Lower leg skin (tissue), 3 donors: ENCODE measurements around the gene CACNA1D.

Experiments
- POLR2A ChIP-seq, 2 donors: fragments of 450-650 bp; IDR thresholded peaks; one replicate each; pipeline ENCODE4 v1.6.1; 2016 to 2017; ENCODE audit warnings: antibody characterized with exemption in 2 of 2, mild to moderate bottlenecking in 1 of 2, moderate library complexity in 1 of 2
- TF ChIP-seq, protein P1 (sequence below), 3 donors: fragments of 450-650 bp; IDR thresholded peaks; one replicate each; pipeline ENCODE4 v1.5.1; 2016; ENCODE audit warnings: antibody characterized with exemption in 3 of 3, mild to moderate bottlenecking in 3 of 3, moderate library complexity in 2 of 3

GRCh38 chr3:53672981-53673380 lies 178.6 kb downstream of the CACNA1D start:
- TF ChIP-seq, protein P1, sequence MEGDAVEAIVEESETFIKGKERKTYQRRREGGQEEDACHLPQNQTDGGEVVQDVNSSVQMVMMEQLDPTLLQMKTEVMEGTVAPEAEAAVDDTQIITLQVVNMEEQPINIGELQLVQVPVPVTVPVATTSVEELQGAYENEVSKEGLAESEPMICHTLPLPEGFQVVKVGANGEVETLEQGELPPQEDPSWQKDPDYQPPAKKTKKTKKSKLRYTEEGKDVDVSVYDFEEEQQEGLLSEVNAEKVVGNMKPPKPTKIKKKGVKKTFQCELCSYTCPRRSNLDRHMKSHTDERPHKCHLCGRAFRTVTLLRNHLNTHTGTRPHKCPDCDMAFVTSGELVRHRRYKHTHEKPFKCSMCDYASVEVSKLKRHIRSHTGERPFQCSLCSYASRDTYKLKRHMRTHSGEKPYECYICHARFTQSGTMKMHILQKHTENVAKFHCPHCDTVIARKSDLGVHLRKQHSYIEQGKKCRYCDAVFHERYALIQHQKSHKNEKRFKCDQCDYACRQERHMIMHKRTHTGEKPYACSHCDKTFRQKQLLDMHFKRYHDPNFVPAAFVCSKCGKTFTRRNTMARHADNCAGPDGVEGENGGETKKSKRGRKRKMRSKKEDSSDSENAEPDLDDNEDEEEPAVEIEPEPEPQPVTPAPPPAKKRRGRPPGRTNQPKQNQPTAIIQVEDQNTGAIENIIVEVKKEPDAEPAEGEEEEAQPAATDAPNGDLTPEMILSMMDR (IDR thresholded peaks at IDR 0.05) = no peak
- TF ChIP-seq POLR2A (IDR thresholded peaks at IDR 0.05) = no peak
